Measurements from ENCODE around the gene ALDH1L1.

DNA sequence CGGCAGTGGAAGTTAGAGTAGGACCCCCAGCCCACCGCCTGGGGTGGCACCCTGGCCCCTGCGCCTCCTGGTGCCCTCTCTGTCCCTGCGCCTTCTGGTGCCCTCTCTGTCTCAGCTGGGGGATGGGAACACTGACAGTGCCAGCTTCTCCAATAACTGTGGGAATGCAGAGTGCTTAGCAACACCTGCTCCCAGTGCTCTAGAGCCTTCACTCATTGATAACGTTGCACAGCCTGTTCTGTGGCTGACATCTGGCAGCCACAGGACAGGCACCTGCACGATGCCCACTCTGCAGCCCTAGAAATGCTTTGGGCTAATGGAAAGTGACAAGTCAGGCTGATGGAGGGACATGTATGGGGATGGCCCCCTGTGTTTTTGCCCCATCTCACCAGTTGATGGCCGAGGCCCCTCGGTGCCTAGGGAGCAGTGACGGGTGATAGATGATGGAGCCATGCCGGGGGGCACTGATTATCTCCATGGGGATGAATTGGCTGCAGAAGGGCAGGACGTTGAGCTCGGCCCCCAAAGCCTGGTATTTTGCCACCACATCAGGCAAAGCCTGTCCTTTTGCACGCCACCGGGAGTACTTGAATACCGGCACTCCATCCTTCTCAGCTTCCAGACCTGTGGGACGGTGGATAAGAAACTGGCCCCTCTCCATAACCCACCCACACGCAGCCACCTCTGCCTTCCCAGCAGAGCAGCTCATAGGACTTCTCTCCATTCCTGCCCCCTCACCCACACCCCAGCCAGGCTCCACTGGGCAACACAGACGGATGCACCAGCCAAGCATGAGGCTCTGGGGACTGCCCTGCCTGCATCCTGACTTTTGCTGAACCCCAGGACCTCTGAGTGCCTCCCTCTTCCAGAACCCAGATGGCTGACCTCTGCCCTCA is 22.1 kb downstream of the ALDH1L1 start:
- TF ChIP-seq CTCF (conservative IDR thresholded peaks at IDR 0.05 in 1 of 2, IDR thresholded peaks at IDR 0.05 in 1 of 2; ENCODE audit: extremely low read depth in 1 of 2, insufficient read depth in 1 of 2, low read depth in 1 of 2, low read length in 2 of 2) (no peak), EZH2 (IDR thresholded peaks at IDR 0.05; ENCODE audit: borderline replicate concordance, low read length) (no peak)
